ENCODE results near the gene PPIH. TPM values are rescaled to one million over a fixed set of nuclear protein-coding genes. Genes with fewer than 3 reads are reported as not detected.

PPIH gene
- total and polyA plus RNA-seq, 8 donors = 26.6 to 65.2 (median 57.9) TPM

DNA sequence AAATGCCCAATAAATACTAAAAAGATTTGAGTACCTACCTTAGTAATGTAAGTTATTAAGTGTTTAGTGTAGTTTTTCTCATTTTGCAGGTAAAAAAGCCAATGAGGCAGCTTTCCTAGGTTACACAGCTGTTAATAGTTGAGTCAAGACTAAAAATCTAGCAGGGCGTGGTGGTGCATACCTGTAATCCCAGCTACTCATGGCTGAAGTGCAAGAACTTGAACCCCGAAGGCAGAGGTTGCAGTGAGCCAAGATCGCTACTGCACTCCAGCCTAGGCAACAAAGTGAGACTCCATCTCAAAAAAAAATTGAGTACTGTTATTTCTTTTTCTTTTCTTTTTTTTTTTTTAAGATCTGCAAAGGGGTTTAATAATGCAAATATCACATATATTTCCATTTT lies 31.7 kb downstream of the PPIH start:
- Histone ChIP-seq H3K4me1 (peaks cover 40 to 92% of the 10 kb centered on the region in 2 donors), H3K27ac (no peak overlapping the region), H3K36me3 (peaks cover 0 to 11% of the 10 kb centered on the region in 2 donors), H3K27me3 (no peaks in the 10 kb centered on the region), H3K9me3 (no peaks in the 10 kb centered on the region), H3K4me3 (no peak overlapping the region)
- intact Hi-C loops (cut with DNase I) = no loop called here
- ATAC-seq (peak; percentile 28), DNase-seq (no peak)
- TF ChIP-seq, protein P1, sequence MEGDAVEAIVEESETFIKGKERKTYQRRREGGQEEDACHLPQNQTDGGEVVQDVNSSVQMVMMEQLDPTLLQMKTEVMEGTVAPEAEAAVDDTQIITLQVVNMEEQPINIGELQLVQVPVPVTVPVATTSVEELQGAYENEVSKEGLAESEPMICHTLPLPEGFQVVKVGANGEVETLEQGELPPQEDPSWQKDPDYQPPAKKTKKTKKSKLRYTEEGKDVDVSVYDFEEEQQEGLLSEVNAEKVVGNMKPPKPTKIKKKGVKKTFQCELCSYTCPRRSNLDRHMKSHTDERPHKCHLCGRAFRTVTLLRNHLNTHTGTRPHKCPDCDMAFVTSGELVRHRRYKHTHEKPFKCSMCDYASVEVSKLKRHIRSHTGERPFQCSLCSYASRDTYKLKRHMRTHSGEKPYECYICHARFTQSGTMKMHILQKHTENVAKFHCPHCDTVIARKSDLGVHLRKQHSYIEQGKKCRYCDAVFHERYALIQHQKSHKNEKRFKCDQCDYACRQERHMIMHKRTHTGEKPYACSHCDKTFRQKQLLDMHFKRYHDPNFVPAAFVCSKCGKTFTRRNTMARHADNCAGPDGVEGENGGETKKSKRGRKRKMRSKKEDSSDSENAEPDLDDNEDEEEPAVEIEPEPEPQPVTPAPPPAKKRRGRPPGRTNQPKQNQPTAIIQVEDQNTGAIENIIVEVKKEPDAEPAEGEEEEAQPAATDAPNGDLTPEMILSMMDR (IDR thresholded peaks at IDR 0.05) = no peak

DNA sequence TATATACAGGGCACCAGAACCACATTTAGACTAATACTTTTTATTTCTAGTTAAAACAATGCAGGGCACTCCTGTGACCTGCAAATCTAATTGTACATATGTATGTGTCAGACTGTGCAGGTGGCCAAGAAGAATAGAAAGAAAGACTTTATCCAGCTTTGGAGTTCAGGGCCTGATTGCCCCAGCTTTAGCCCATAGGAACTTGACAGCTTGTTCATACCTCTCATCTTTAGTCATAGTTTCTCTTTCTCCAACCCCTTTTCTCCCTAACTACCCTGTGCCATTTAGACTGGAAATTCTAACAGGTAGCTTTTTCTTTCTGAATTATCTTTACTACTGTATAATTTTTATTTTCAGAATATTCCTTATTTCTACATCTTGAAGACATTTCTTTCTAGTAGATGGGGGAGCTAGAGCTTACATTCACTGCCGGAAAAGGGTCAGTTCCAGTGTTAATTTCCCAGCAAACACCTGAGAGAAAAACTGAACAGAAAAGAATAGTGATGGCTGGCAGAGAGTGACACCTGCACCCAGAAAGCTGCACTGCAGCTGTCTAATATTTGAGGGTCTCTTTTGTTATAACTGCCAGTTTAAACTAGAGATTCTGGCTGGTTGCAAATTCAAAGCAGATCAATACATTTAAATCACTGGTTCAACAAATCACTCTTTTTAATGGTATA lies 32.4 kb downstream of the PPIH start:
- ATAC-seq (peak; percentile 13), DNase-seq (no peak)
- H3K27ac ChIP-seq = no peak overlapping the region
- H3K27me3 ChIP-seq = no peaks in the 10 kb centered on the region
- no peak overlapping the region for H3K4me3 ChIP-seq
- intact Hi-C loops (cut with DNase I) = no loop called here
- H3K36me3 ChIP-seq = peaks cover 0 to 18% of the 10 kb centered on the region in 2 donors
- H3K9me3 ChIP-seq = no peaks in the 10 kb centered on the region
- peaks cover 35 to 85% of the 10 kb centered on the region in 2 donors for H3K4me1 ChIP-seq
- TF ChIP-seq, protein P1 (IDR thresholded peaks at IDR 0.05) = no peak

DNA sequence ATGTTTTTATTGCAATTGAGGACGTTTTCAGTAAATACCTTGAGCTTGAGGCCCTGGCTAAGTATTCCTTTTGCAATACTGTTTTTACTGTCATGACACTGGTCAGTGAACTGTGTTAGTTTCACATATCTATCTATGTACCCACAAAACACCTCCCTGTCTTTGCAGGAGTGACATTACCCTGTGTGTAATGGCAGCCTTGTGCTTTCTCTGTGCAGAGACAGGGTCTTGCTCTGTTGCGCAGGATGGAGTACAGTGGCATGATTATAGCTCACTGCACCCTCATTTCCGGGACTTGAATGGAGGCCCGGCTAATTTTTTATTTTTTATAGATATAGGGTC lies 32.9 kb downstream of the PPIH start:
- H3K4me3 ChIP-seq = no peak overlapping the region
- ATAC-seq = no peak
- peaks cover 29 to 80% of the 10 kb centered on the region in 2 donors for H3K4me1 ChIP-seq
- H3K36me3 ChIP-seq = peaks cover 0 to 23% of the 10 kb centered on the region in 2 donors
- H3K27ac ChIP-seq = no peak overlapping the region
- no peak for DNase-seq
- H3K27me3 ChIP-seq = no peaks in the 10 kb centered on the region
- H3K9me3 ChIP-seq = no peaks in the 10 kb centered on the region
- intact Hi-C loops (cut with DNase I) = no loop called here
- TF ChIP-seq, protein P1 (IDR thresholded peaks at IDR 0.05) = no peak

DNA sequence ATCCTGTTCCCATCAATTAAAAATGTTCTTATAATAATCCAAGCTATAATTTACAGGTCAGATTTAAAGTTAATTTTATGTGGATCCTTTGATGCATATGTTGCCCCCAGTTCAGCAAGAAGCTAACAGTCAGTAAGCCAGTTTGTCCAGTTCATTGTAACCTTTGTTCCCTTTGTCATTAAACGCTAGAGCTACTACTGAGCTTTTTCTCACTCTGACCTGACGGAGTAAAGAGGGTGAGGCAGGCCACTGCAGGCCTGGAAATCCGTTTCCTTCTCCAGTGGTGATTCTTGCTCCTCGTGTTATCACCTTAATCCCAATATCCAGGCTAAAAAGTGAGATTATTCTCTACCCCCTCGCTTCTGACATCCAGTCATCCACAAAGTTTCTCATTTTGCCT lies 34.2 kb downstream of the PPIH start:
- intact Hi-C loops (cut with DNase I) = no loop called here
- no peak overlapping the region for H3K4me3 ChIP-seq
- TF ChIP-seq, protein P1 (IDR thresholded peaks at IDR 0.05) = no peak
- H3K36me3 ChIP-seq = peaks cover 4 to 36% of the 10 kb centered on the region in 2 donors
- H3K27ac ChIP-seq = peak overlapping the region in 1 of 2 donors; percentile 11
- H3K9me3 ChIP-seq = no peaks in the 10 kb centered on the region
- H3K27me3 ChIP-seq = no peaks in the 10 kb centered on the region
- H3K4me1 ChIP-seq = peaks cover 20 to 67% of the 10 kb centered on the region in 2 donors
- ATAC-seq (peak; percentile 51), DNase-seq (no peak)

DNA sequence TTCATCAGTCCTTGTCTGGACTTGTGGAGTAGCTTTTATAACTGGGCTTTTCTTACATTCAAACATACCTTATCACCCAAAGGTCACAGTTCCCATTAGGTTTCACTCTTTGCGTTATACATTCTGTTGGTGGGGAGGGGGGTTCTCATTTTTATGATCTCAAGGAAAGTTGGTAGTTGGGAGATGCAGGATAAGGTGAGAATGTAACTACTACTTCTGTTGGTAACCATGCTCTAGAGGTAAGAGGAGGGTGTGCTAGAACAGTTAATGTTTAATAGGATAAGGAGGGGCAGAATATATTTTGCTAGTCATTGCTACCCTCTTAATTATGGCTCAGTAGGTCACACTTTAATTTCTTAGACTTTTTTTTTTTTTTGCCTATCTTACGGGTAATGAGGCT lies 34.7 kb downstream of the PPIH start:
- TF ChIP-seq, protein P1 (IDR thresholded peaks at IDR 0.05) = no peak
- DNase-seq = no peak
- intact Hi-C loops (cut with DNase I) = no loop called here
- H3K36me3 ChIP-seq = peaks cover 8 to 41% of the 10 kb centered on the region in 2 donors
- no peak overlapping the region for H3K4me3 ChIP-seq
- no peaks in the 10 kb centered on the region for H3K27me3 ChIP-seq
- peak; percentile 84 for ATAC-seq
- peak overlapping the region in 1 of 2 donors; percentile 11 for H3K27ac ChIP-seq
- no peaks in the 10 kb centered on the region for H3K9me3 ChIP-seq
- peaks cover 20 to 62% of the 10 kb centered on the region in 2 donors for H3K4me1 ChIP-seq

All from left lung (tissue), 10 donors.